NT2/D1 (cell line): ENCODE data around the gene C9orf50.

ENCODE experiments used
- SUZ12 ChIP-seq: IDR thresholded peaks from 2 replicates; pipeline ENCODE4 v1.6.1; 2011; ENCODE audit not compliant: insufficient read length, insufficient read depth; ENCODE audit errors: extremely low read depth
- ZNF274 ChIP-seq: IDR thresholded peaks from 2 replicates; pipeline ENCODE4 v1.6.1; 2011; ENCODE audit warnings: mild to moderate bottlenecking, low read depth, low read length

DNA sequence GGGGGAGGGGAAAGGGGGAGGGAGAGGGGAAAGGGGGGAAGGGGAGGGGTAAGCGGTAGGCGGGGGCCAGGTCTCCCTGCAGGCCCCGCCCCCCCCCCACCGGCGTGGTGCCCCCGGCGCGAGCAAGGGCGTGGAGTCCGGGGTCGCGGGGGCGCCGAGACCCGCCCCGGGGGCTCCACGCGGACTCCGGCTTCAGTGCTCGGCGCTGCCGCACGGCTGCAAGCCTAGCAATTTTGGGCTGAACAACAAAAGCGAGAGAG, 10.8 kb downstream of the C9orf50 start:
- TF ChIP-seq SUZ12 (no peak), ZNF274 (no peak)
